Measurements from ENCODE around the gene BICD1.
"Not testable (repeated sequence)": the region's sequence is repeated elsewhere in the genome, so short reads cannot be mapped to it uniquely, and the experiment has no call there.

BICD1 gene

GRCh38 chr12:32249777-32250176 is 143.1 kb downstream of the BICD1 start:
- DNase-seq, result no peak

DNA sequence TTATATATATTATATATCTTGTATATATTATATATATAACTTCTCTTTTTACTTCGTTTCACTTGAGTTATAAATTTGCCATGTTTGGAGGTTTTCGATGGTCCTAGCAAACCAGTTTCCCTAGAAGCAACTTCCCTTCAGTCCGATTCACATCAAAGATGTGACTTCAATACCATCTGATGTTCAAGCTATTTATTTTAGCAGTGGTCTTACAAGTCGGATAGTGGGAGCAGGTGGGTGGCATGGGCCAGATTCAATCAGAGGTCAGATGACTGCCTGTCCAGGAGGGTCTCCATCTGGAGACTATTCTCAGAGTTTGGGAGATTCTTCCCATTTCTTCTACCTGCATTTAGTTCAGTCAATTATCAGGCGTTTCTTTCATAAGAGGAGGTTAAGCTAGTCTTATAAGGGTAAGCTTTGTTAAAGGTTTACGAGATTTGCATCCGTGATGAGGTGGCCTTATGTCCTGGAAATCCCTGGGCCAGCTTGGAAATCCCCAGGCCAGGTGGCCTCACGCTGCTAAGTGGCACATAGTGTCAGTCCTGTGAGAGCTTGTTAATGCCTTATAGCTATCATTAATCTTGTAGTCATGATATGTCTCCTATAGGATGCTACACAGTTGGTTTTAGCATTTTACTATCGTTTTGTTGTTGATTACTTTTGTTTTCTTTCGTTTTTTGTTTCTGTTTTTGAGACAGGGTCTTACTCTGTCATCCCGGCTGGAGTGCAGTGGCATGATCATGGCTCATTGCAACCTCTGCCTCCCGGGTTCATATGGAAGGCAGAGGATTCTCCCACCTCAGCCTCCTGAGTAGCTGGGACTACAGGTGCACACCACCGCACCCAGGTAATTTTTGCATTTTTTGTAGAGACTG is 145.8 kb downstream of the BICD1 start:
- DNase-seq, result no peak

- no peak for DNase-seq
Observed at GRCh38 chr12:32253154-32253790, 146.6 kb downstream of the BICD1 start.

GRCh38 chr12:32254260-32254956 is 147.8 kb downstream of the BICD1 start:
- no peak for DNase-seq

- no peak for DNase-seq
Observed at GRCh38 chr12:32255588-32255987, 148.9 kb downstream of the BICD1 start.

DNA sequence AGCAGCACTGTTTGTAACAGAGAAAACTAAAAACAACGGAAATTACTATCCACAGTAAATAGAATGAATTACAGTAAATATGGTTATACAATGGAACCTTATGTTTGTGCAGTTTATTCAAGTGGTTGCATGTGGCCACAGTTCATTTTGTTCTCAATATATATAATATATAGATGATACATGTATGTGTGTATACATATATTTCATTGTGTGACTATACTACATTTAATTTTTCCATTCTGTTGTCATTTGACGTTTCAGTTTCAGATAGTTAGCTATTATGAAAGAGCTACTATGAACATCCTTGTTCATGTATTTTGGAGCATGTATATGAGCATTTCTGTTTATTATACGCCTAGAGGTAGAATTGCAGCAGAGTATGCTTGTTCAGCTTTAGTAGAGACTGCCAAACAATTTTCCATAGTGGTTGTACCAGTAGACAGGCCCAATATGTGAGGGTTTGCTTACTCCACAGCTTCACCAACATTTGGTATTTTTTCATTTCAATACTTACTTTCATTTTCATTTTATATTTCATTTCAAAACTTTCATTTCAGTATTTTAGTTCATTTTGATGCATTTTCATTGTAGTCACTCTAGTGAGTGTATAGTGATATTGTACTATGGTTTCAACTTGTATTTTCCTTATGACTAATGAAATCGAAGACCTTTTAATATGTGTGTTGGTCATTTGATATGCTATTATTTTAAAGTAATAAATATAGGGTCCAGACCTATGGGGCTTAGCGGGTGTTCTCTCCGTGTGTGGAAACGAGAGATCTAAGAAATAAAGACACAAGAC is 151.2 kb downstream of the BICD1 start:
- DNase-seq, result no peak

- DNase-seq, result no peak
Observed at GRCh38 chr12:32260696-32261095, 154.0 kb downstream of the BICD1 start.

DNA sequence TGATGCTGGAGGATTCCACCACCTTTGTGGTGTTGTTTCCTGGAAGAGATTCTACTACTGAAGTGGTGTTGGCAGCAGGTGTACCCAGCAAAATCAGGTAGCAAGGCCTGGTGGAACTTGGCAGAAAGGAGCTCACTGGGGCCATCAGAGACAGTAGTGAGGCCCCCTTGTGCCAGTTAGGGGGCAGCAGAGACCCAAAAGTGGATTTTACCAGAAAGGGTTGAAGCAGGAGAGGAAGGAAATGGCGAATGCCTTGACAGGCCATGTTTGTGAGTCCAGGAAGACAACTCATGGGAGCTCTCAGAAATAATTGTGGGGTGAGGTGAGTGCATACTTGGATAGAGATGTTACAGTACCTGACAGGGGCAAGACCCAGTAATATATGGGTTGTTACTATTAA is 155.0 kb downstream of the BICD1 start:
- no peak for DNase-seq

DNA sequence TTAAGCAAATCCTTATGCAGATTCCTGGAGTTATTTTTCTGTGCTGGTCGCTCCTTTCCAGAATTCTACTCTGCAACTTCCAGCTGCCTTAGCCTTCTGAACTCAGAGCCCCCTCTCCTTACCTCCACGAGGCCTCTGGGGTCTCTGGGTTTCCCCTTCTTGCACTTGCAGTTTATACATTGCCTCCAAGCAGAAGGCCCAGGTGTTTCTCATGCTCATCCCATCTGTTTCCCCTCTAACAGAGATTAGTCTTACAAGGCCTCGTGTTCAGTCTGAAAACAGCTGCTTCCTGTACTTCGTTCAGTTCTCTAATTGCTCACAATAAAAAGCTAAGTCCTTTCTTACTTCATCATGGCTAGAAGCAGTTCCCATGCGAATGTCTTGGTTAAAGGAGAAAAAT is 158.3 kb downstream of the BICD1 start:
- peak; percentile 33 for DNase-seq

DNA sequence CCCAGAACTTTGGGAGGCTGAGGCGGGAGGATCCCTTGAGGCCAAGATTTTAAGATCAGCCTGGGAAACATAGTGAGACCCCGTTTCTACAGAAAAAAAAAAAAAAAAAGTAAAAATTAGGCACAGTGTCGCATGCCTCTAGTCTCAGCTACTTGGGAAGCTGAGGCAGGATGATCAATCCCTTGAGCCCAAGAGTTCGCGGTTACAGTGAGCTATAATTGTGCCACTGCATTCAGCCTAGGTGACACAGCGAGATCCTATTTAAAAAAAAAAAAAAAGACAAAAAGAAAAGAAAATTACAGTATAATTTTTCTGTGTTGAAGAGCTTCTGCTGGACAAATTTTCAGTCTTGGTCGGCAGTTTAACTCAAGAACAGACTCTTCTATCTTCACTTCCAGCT is 158.8 kb downstream of the BICD1 start:
- no peak for DNase-seq

DNA sequence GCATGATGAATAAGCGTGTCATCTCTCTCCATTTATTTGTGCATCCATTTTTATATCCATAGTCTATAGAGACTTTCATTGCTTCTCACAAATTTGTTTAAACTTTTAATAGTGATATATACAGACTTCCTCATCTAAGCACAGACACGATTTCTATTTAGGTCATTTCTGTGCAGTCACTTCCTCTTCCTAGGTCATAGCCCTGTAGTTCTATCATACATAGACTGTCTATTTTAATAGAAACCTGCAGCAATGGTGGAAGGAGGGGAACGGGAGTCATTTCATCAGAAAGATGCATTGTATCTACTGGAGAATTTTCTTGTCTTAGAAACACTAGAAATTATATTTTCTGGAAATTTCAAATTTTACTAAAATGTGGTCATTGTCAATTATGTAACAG is 159.3 kb downstream of the BICD1 start:
- peak; percentile 23 for DNase-seq

DNA sequence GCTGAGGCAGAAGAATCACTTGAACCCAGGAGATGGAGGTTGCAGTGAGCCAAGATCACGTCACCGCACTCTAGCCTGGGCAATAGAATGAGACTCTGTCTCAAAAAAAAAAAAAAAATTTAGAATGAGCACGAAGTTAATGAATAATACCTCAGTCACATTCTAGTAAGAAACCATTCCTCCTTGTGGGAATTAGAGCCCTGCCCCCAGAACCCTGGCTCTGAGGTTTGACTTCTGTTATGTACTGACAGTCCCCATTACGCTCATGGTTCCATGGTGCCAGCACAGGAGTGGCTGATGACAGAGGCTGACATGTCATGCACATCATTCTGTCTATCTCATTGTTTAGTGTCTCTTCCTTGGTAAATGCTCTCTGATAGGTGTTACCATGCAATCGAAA is 160.1 kb downstream of the BICD1 start:
- no peak for DNase-seq

GRCh38 chr12:32270818-32271710 is 164.4 kb downstream of the BICD1 start:
- peak; percentile 32 for DNase-seq

- no peak for DNase-seq
Observed at GRCh38 chr12:32272465-32272864, 165.8 kb downstream of the BICD1 start.

DNA sequence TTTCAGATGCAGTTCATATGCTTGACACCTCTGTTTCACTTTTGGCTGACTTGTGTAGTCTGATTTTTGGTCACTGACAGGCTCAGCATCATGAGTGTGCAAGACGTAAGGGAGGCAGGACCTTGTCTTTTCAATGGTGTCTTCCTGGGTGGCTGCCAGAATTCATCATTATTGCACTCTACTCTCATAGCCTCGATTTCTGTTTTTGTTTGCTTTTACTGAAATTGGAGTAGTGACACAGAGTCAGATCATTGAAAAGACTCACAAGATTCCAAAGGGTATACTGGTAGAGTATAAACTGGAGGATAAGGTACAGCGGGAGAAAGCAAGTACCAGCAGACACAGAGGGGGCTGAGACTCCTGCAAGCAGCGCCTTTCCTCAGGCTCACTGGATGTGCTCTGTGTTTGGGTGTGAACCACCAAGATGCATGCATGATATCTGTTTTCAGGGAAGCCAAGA is 166.4 kb downstream of the BICD1 start:
- DNase-seq, result peak; percentile 23

DNA sequence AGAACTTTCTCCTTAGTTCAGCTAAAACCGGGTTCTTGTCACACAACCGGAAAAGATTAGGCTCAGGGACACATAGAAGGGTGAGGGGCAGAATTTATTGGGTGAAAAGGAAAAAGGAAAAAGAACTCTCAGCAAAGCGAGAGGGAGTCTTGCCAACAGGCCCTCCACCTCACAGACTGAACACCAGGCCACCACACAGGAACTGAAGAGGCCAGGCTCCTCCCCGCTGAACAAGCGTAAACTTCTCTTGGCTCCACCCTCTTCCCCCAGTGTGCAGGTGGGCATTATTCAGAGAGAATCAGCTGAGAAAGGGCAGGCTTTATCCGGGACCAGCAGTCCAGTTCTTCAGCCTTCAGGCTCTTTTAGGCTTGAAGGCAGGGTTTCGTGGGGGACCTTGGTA is 167.1 kb downstream of the BICD1 start:
- DNase-seq, result no peak

- DNase-seq, result no peak
Observed at GRCh38 chr12:32274665-32275064, 168.0 kb downstream of the BICD1 start.

- not testable (repeated sequence) for DNase-seq
Observed at GRCh38 chr12:32275520-32275919, 168.9 kb downstream of the BICD1 start.

GRCh38 chr12:32277774-32278173 is 171.1 kb downstream of the BICD1 start:
- no peak for DNase-seq

DNA sequence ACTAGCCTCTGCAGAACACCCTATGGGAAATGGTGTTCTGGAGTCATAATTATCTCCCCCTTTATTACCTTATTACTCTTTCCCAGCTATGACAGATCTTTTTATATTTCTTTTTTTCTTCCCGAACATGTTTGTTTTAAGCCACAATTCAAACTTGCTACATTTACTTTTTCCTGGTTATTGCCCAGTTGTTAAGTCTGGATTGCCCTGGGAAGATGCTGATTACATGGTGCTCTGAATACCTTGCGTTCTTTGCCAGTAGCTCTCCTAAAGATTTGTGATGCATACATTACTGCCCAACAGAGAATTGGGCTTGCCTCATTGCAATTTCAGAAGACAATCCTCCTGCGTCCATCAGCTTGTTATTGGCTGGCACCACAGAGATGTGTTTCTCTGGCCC is 174.5 kb downstream of the BICD1 start:
- no peak for DNase-seq

DNA sequence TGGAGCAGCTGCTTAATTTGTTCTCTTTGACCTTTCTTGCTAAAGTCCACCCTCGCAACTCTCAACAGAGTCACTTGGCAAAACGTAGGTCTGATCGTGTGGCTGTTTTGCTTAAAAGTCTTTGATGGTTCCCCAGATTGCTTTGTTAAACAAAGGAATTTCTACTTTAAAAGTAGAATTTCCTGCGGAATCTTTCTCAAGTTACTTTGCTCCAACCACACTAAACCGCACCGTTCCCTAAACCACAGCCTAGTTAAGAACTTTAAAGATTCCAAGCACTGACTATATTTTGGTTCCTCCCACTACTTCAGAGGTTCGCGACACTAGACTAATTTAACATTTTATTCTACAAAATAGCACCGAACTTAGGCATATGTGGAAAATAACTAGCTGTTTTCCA is 177.9 kb downstream of the BICD1 start:
- no peak for DNase-seq

DNA sequence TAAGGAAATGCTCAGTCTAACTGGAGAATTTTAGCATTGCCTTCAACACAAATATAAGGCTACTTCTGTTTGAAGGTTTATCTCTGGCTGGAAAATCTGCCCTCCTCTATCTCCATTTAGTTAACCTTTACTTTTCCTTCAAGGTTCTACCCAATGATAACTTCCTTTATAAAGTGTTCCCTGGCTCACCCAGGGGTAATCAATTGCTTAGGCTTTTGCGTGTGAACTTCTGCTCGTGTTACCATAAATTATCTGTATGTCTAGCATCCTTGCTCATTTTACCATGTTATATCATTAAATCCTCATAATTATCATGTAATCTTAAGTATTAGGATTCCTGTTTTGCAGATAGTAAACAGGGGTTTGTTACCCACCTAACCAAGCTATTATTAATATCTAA is 178.4 kb downstream of the BICD1 start:
- no peak for DNase-seq

Data from HCEC 1CT (cell line).